Left ventricle myocardium inferior (tissue), 1 donor: ENCODE data around the gene FCHSD1. TPM values are rescaled to one million over a fixed set of nuclear protein-coding genes. Genes with fewer than 3 reads are reported as not detected.
A peak's percentile ranks its signal among the peaks of the same experiment; 100 is the strongest.

ENCODE experiments used
- DNase-seq: peaks from one replicate; pipeline ENCODE4 v3.0.0-alpha.2; 2020
- H3K27ac ChIP-seq: fragments of 200-600 bp; replicated peaks from 2 replicates; pipeline ENCODE4 v1.8.0; 2021
- H3K27me3 ChIP-seq: fragments of 200-600 bp; 2 replicates; pipeline ENCODE4 v1.8.0; 2021; ENCODE audit warnings: low read depth
- H3K36me3 ChIP-seq: fragments of 200-600 bp; 2 replicates; pipeline ENCODE4 v1.8.0; 2021
- H3K4me1 ChIP-seq: fragments of 200-600 bp; 2 replicates; pipeline ENCODE4 v1.8.0; 2021
- H3K4me3 ChIP-seq: fragments of 200-600 bp; 2 replicates; pipeline ENCODE4 v1.8.0; 2021; ENCODE audit warnings: mild to moderate bottlenecking, moderate library complexity
- H3K9me3 ChIP-seq: fragments of 200-600 bp; replicated peaks from 2 replicates; pipeline ENCODE4 v1.8.0; 2021
- intact Hi-C: fragments of 100-400 bp; cut with micrococcal nuclease; formaldehyde crosslinking; loops from one replicate; pipeline ENCODE4 v1.11.0; 2022
- total RNA-seq: library from RNA; stranded (reverse); fragmentation: NEBNext Ultra II Directional; extraction: Animal tissue kit (Norgen Biotek cat#: 25700); gene quantifications from one replicate; pipeline ENCODE4 v1.2.1, GENCODE V29; 2021
- TF ChIP-seq, protein P1 (sequence below): fragments of 200-600 bp; IDR thresholded peaks from 2 replicates; pipeline ENCODE4 v1.8.0; 2021; ENCODE audit warnings: antibody characterized with exemption, mild to moderate bottlenecking, borderline replicate concordance
- donor health status: DM: no; HTN: yes; CAD: no; lungs with severe emphysema.

Gene FCHSD1
- total RNA-seq, 1 donor from 2014 or later, result 4.7 TPM

DNA sequence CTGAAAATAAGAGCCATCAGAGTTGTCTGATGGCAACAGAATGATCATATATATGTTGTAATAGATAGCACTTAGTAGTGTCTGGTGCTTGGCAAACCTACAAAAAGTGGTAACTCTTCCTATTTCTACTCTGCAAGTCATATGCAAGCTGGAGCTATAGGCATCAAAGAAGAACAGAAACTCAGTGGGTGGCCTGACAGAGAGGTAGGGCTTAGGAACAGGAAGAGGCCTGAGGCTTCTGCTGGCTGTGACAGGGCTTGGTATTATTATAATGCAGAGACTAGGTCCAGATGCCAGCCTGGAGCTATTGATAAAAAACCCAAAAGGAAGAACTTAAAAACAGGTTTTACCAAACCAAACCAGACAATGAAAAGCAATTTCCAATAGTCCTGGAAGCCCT, 28.0 kb downstream of the FCHSD1 start:
- intact Hi-C loops, result loop anchor here (5.0 kb wide), 1 partner anchor 36 kb away; no protein-coding TSS in a partner anchor
- no peaks in the 10 kb centered on the region for H3K27me3 ChIP-seq
- H3K27ac ChIP-seq, result no peak overlapping the region
- H3K4me3 ChIP-seq, result no peak overlapping the region
- no peak for DNase-seq
- peaks cover 80% of the 10 kb centered on the region for H3K36me3 ChIP-seq
- no peaks in the 10 kb centered on the region for H3K9me3 ChIP-seq
- peaks cover 15% of the 10 kb centered on the region for H3K4me1 ChIP-seq
- TF ChIP-seq, protein P1, sequence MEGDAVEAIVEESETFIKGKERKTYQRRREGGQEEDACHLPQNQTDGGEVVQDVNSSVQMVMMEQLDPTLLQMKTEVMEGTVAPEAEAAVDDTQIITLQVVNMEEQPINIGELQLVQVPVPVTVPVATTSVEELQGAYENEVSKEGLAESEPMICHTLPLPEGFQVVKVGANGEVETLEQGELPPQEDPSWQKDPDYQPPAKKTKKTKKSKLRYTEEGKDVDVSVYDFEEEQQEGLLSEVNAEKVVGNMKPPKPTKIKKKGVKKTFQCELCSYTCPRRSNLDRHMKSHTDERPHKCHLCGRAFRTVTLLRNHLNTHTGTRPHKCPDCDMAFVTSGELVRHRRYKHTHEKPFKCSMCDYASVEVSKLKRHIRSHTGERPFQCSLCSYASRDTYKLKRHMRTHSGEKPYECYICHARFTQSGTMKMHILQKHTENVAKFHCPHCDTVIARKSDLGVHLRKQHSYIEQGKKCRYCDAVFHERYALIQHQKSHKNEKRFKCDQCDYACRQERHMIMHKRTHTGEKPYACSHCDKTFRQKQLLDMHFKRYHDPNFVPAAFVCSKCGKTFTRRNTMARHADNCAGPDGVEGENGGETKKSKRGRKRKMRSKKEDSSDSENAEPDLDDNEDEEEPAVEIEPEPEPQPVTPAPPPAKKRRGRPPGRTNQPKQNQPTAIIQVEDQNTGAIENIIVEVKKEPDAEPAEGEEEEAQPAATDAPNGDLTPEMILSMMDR, result no peak

DNA sequence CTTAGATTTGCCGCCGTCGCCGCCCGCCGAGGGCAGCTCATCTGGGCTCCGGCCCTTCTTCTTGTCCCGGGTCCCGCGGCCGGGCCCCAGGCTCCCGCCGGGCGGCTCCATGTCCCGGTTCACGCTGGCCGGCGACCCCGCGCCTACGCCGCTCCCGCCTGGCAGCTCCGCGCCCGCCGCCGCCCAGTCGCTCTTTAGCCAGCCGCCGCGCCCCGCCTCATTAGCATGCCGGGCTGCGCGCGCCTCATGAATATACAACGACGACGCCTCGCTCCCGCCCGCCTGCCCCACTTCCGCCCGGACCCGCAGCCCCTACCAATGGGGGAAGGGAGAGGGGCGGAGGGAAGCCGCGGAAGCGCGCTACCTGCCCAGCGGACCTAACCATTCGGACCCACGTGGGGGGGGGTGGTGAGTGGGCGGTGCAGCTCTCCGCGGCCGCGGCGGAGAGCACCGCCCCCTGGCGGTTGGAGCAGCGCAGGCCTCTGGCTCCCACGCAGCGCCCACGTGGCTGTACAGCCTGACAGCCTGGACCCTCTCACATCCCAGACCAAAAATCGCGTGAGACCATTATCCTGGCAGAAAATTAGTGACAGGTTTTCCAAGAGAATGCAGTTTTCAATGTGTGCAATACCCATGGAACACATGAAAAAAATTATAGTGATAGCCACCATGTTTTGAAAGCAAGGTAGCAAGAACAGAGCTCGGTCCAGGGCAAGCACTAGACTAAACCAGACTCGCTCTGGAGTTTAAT, 32.2 kb downstream of the FCHSD1 start, which contains the start of gene DIAPH1:
TSS of gene DIAPH1 (minus strand) at position 197 of the 751 bp plus-strand sequence. CDS start at position 111, 86 bp downstream.
- Histone ChIP-seq H3K27me3 (no peaks in the 10 kb centered on the region), H3K36me3 (peaks cover 38% of the 10 kb centered on the region), H3K4me3 (peak within 1 kb of the TSS; percentile 89), H3K27ac (peak within 1 kb of the TSS; percentile 95), H3K4me1 (peaks cover 54% of the 10 kb centered on the region), H3K9me3 (no peaks in the 10 kb centered on the region)
- intact Hi-C loops, result no loop called here
- TF ChIP-seq, protein P1, result peak; percentile 98
- peak; percentile 97 for DNase-seq

DNA sequence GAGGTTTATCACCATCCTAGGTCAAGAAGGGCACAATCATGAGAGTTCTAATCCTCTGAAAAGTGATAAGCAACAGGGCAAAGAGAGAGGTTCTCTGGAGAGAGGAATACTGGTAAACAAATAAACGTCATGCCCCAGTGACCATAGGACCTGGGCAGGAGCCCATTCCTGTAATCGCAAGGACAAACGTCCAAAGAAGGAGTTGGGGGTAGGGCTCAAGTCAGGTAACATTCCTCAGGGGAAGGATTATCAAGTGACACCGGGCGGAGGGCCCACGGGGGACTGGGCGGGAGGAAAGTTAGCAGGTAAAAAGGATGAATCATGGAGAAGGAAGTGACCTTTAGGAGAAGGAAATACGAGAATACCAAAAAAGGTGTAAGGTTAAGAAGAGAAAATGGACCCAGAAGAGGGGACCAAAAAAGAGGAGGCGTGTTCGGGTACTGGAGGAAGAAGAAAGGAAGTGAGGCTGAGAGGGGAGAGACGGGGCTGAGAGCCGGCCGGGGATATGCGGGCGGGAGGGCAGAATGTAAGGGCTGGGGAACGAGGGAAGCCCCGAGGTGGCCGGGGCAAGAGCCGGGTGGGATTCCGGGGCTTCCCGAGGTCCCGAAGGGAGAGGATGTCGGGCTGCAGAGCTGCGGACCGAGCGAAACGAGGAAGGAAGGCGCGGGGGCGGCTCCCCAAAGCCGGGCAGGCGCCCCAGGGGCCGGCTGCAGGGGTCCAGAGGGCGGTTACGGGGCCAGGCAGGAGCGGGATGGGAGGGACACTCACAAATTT, 33.0 kb downstream of the FCHSD1 start:
- Histone ChIP-seq H3K36me3 (peaks cover 30% of the 10 kb centered on the region), H3K4me1 (peaks cover 61% of the 10 kb centered on the region), H3K27ac (peak overlapping the region; percentile 95), H3K4me3 (peak overlapping the region; percentile 89), H3K27me3 (no peaks in the 10 kb centered on the region), H3K9me3 (no peaks in the 10 kb centered on the region)
- intact Hi-C loops, result no loop called here
- no peak for DNase-seq
- TF ChIP-seq, protein P1, result no peak

DNA sequence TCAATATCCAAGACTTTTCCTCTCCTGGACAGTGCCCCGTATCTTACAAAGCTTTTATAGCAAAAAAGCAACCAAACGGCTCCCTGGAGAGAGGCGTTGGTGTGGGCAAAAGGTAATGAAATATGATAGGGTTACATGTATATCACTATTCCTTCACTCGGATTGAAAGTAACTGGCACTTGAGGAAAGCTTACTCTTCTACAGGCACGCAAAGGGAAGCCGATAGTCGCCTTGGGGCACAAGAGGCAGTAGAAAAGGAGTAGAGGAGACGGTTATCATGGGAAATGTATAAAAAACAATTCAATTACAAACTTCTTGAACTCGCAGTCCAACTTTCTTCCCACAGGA, 33.6 kb downstream of the FCHSD1 start:
- no peaks in the 10 kb centered on the region for H3K9me3 ChIP-seq
- H3K36me3 ChIP-seq, result peaks cover 24% of the 10 kb centered on the region
- H3K4me1 ChIP-seq, result peaks cover 66% of the 10 kb centered on the region
- peak overlapping the region; percentile 89 for H3K4me3 ChIP-seq
- H3K27ac ChIP-seq, result peak overlapping the region; percentile 95
- intact Hi-C loops, result no loop called here
- TF ChIP-seq, protein P1, result no peak
- no peak for DNase-seq
- H3K27me3 ChIP-seq, result no peaks in the 10 kb centered on the region

DNA sequence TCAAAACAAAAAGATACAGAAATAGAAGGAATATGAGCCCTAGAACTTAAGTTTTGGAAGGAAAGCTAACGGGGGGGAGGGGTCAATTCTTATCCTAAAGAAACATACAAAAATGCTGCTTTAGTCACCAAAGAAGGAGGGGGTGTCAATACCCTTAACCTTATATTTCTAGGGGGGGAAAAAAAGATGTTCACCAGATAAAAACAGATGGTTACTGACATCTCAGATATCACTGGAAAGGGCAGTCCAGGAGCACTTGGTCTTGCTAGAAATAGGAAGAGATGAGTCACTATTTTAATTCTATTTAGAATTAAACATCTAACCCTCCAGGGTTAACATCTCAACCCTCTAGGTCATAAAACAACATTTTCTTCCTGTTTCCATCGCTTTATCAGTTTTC, 34.1 kb downstream of the FCHSD1 start:
- peak overlapping the region; percentile 95 for H3K27ac ChIP-seq

More for the DNA sequence above, 34.1 kb downstream of the FCHSD1 start:
- TF ChIP-seq, protein P1, result no peak
- Histone ChIP-seq H3K27me3 (no peaks in the 10 kb centered on the region), H3K36me3 (peaks cover 19% of the 10 kb centered on the region), H3K4me1 (peaks cover 66% of the 10 kb centered on the region), H3K4me3 (peak overlapping the region; percentile 89), H3K9me3 (no peaks in the 10 kb centered on the region)
- intact Hi-C loops, result no loop called here
- no peak for DNase-seq
